ENCODE results near the gene GABBR1.

DNA sequence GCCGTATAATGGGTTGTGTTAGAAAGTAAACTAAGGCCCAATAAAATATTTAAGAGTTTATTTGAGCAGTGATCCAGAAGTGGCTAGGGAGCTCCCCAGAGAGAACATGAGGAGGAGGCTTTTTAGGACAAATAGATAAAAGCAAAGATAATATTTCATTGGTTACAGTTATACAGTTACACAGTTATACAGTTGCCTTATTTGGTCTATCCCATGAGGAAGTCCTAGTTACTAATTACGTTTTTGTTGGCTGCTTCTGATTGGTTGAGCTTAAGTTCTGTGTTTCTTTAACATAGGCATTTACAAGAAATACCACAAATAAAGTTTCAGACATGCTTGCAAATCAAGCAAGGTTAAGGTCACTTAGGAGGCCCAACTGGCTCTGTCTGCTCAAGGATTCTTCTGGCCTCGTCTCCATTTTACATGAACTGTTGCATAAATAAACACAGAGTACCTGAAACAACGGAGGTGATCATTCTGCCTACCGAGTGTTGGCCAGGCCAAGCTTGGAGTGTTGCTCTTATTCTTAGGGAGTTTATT lies 80.4 kb downstream of the GABBR1 start:
- TF ChIP-seq CTCF (IDR thresholded peaks at IDR 0.05; ENCODE audit: low read depth, low read length) (no peak), EZH2phosphoT487 (IDR thresholded peaks at IDR 0.05; ENCODE audit: low read depth) (no peak)
